Measurements from ENCODE around the gene RAB44.
A peak's percentile ranks its signal among the peaks of the same experiment; 100 is the strongest.

RAB44 gene

GRCh38 chr6:36671687-36672375, 25.8 kb upstream of the RAB44 start:
- no peaks in the 10 kb centered on the region for H3K27me3 ChIP-seq (ENCODE audit: control insufficient read depth, insufficient read depth, low read length)
- H3K36me3 ChIP-seq (ENCODE audit: control insufficient read depth, insufficient read depth, low read length): no peaks in the 10 kb centered on the region
- H3K4me3 ChIP-seq (ENCODE audit: low read depth, low read length): no peak overlapping the region
- no peaks in the 10 kb centered on the region for H3K9me3 ChIP-seq (ENCODE audit: control insufficient read depth, insufficient read depth, low read length)
- no peak overlapping the region for H3K9ac ChIP-seq (ENCODE audit: low read depth, low read length)
- peaks cover 15% of the 10 kb centered on the region for H3K4me1 ChIP-seq (ENCODE audit: control insufficient read depth, insufficient read depth, low read length)

DNA sequence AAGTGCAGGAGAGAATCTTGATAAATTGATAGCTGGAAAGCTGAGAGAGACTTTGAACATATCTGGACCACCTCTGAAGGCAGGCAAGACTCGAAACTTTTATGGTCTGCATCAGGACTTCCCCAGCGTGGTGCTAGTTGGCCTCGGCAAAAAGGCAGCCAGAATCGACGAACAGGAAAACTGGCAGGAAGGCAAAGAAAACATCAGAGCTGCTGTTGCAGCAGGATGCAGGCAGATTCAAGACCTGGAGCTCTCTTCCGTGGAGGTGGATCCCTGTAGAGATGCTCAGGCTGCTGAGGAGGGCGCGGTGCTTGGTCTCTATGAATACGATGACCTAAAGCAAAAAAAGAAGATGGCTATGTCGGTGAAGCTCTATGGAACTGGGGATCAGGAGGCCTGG, 23.7 kb upstream of the RAB44 start:
- H3K4me1 ChIP-seq (ENCODE audit: control insufficient read depth, insufficient read depth, low read length): peaks cover 12% of the 10 kb centered on the region
- peaks cover 3% of the 10 kb centered on the region for H3K36me3 ChIP-seq (ENCODE audit: control insufficient read depth, insufficient read depth, low read length)
- H3K4me3 ChIP-seq (ENCODE audit: low read depth, low read length): no peak overlapping the region
- peaks cover 13% of the 10 kb centered on the region for H3K27me3 ChIP-seq (ENCODE audit: control insufficient read depth, insufficient read depth, low read length)
- H3K9me3 ChIP-seq (ENCODE audit: control insufficient read depth, insufficient read depth, low read length): no peaks in the 10 kb centered on the region
- H3K9ac ChIP-seq (ENCODE audit: low read depth, low read length): no peak overlapping the region

GRCh38 chr6:36674942-36675341, 22.7 kb upstream of the RAB44 start:
- Histone ChIP-seq H3K4me1 (ENCODE audit: control insufficient read depth, insufficient read depth, low read length) (peaks cover 8% of the 10 kb centered on the region), H3K27me3 (ENCODE audit: control insufficient read depth, insufficient read depth, low read length) (peaks cover 21% of the 10 kb centered on the region), H3K9me3 (ENCODE audit: control insufficient read depth, insufficient read depth, low read length) (no peaks in the 10 kb centered on the region), H3K36me3 (ENCODE audit: control insufficient read depth, insufficient read depth, low read length) (peaks cover 3% of the 10 kb centered on the region), H3K9ac (ENCODE audit: low read depth, low read length) (no peak overlapping the region), H3K4me3 (ENCODE audit: low read depth, low read length) (no peak overlapping the region)

DNA sequence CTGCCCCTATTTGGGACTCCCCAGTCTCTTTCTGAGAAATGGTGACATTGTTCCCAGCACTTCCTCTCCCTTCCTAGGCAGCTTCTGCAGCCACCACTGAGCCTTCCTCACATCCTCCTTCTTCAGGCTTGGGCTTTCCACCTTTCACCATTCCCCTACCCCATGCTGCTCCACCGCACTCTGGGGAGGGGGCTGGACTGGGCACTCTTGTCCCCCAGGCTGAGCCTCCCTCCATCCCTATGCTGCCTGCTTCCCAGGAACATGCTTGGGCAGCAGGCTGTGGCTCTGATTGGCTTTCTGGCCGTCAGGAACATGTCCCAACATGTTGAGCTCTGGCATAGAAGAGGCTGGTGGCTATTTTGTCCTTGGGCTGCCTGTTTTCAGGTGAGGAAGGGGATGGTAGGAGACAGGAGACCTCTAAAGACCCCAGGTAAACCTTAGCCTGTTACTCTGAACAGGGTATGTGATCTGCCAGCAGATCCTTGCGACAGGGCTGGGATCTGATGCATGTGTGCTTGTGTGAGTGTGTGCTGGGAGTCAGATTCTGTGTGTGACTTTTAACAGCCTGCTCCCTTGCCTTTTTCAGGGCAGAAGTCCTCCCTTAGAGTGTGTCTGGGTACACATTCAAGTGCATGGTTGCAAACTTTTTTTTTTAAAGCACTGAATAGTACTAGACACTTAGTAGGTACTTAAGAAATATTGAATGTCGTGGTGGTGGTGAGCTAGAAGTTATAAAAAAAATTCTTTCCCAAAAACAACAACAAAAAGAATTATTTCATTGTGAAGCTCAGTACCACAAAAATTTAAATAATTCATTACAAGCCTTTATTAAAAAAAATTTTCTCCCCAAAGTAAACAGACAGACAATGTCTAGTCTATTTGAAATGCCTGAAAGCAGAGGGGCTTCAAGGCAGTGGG, 21.2 kb upstream of the RAB44 start:
- no peaks in the 10 kb centered on the region for H3K9me3 ChIP-seq (ENCODE audit: control insufficient read depth, insufficient read depth, low read length)
- peaks cover 8% of the 10 kb centered on the region for H3K4me1 ChIP-seq (ENCODE audit: control insufficient read depth, insufficient read depth, low read length)
- H3K27me3 ChIP-seq (ENCODE audit: control insufficient read depth, insufficient read depth, low read length): peaks cover 22% of the 10 kb centered on the region
- no peak overlapping the region for H3K4me3 ChIP-seq (ENCODE audit: low read depth, low read length)
- peak overlapping the region; percentile 41 for H3K9ac ChIP-seq (ENCODE audit: low read depth, low read length)
- peaks cover 3% of the 10 kb centered on the region for H3K36me3 ChIP-seq (ENCODE audit: control insufficient read depth, insufficient read depth, low read length)

GRCh38 chr6:36677059-36677749, 20.4 kb upstream of the RAB44 start:
- H3K27me3 ChIP-seq (ENCODE audit: control insufficient read depth, insufficient read depth, low read length): peaks cover 22% of the 10 kb centered on the region
- peaks cover 3% of the 10 kb centered on the region for H3K36me3 ChIP-seq (ENCODE audit: control insufficient read depth, insufficient read depth, low read length)
- H3K9me3 ChIP-seq (ENCODE audit: control insufficient read depth, insufficient read depth, low read length): no peaks in the 10 kb centered on the region
- H3K9ac ChIP-seq (ENCODE audit: low read depth, low read length): no peak overlapping the region
- peaks cover 8% of the 10 kb centered on the region for H3K4me1 ChIP-seq (ENCODE audit: control insufficient read depth, insufficient read depth, low read length)
- H3K4me3 ChIP-seq (ENCODE audit: low read depth, low read length): no peak overlapping the region

DNA sequence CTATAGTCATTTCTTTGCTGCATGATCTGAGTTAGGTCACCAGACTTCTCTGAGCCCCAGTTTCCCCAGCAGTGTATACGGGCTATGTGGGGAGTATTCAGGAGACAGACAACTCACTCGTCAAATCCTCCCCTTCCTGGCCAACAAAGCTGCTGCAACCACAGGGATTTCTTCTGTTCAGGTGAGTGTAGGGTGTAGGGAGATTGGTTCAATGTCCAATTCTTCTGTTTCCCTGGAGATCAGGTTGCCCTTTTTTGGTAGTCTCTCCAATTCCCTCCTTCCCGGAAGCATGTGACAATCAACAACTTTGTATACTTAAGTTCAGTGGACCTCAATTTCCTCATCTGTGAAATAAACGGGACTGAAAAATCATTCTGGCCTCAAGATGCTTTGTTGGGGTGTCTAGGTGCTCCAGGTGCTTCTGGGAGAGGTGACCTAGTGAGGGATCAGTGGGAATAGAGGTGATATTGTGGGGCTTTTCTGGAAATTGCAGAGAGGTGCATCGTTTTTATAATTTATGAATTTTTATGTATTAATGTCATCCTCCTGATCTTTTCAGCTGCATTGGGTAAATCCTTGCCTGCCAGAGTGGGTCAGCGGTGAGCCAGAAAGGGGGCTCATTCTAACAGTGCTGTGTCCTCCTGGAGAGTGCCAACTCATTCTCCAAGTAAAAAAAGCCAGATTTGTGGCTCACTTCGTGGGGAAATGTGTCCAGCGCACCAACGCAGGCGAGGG, 19.7 kb upstream of the RAB44 start:
- no peaks in the 10 kb centered on the region for H3K9me3 ChIP-seq (ENCODE audit: control insufficient read depth, insufficient read depth, low read length)
- H3K4me1 ChIP-seq (ENCODE audit: control insufficient read depth, insufficient read depth, low read length): peaks cover 8% of the 10 kb centered on the region
- H3K4me3 ChIP-seq (ENCODE audit: low read depth, low read length): peak overlapping the region; percentile 82
- peaks cover 3% of the 10 kb centered on the region for H3K36me3 ChIP-seq (ENCODE audit: control insufficient read depth, insufficient read depth, low read length)
- no peak overlapping the region for H3K9ac ChIP-seq (ENCODE audit: low read depth, low read length)
- peaks cover 22% of the 10 kb centered on the region for H3K27me3 ChIP-seq (ENCODE audit: control insufficient read depth, insufficient read depth, low read length)

- Histone ChIP-seq H3K4me3 (ENCODE audit: low read depth, low read length) (peak within 1 kb of the TSS; percentile 82), H3K9me3 (ENCODE audit: control insufficient read depth, insufficient read depth, low read length) (no peaks in the 10 kb centered on the region), H3K36me3 (ENCODE audit: control insufficient read depth, insufficient read depth, low read length) (peaks cover 3% of the 10 kb centered on the region), H3K4me1 (ENCODE audit: control insufficient read depth, insufficient read depth, low read length) (peaks cover 8% of the 10 kb centered on the region), H3K27me3 (ENCODE audit: control insufficient read depth, insufficient read depth, low read length) (peaks cover 22% of the 10 kb centered on the region), H3K9ac (ENCODE audit: low read depth, low read length) (peak within 1 kb of the TSS; percentile 70)
Measured at GRCh38 chr6:36678488-36679042, 19.1 kb upstream of the RAB44 start, which contains the start of gene CDKN1A. TSS of gene CDKN1A (plus strand) at chr6:36678714. CDS start at chr6:36684102, 5,388 bp downstream.

GRCh38 chr6:36679043-36679833, 18.4 kb upstream of the RAB44 start:
- Histone ChIP-seq H3K36me3 (ENCODE audit: control insufficient read depth, insufficient read depth, low read length) (peaks cover 8% of the 10 kb centered on the region), H3K27me3 (ENCODE audit: control insufficient read depth, insufficient read depth, low read length) (peaks cover 22% of the 10 kb centered on the region), H3K9ac (ENCODE audit: low read depth, low read length) (peak overlapping the region; percentile 70), H3K4me1 (ENCODE audit: control insufficient read depth, insufficient read depth, low read length) (peaks cover 8% of the 10 kb centered on the region), H3K4me3 (ENCODE audit: low read depth, low read length) (peak overlapping the region; percentile 82), H3K9me3 (ENCODE audit: control insufficient read depth, insufficient read depth, low read length) (no peaks in the 10 kb centered on the region)

DNA sequence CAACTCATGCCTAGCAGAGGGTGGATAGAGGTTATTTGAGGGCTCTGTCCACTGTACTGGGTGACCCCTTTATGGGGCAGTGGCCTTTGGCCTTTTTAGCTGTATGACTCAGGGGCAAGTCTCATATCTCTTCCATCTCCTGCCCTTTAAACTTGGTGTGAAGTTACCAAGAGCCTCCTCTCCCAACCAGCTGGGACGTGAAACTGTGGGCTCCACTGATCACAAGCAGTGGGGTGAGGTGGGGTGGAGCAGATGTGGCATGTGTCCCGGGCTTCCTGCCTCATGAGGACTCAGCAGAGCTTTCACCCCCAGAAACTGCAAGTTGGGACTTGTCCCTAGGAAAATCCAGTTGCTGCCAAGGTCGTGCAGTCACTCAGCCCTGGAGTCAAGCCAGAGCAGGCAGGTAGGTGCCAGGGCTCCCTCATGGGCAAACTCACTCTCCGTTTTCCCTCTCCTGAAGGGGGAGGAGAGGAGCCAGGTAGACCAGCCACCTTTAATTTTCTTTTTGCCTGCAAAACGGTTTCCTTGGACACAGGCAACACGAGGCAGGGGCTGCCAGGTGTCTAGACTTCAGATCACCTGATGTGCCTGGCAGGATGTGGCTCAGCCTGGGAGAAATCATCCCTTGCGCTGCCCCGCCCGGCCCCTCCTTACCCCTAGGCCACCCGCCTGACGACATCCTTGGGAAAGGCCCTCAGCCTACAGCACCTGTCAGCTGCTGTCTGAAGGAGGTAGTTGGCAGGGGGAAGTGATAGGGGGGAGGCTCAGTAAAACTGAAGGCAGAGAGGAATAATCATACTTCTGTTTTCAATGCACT, 15.1 kb upstream of the RAB44 start:
- Histone ChIP-seq H3K36me3 (ENCODE audit: control insufficient read depth, insufficient read depth, low read length) (peaks cover 13% of the 10 kb centered on the region), H3K4me1 (ENCODE audit: control insufficient read depth, insufficient read depth, low read length) (peaks cover 4% of the 10 kb centered on the region), H3K9ac (ENCODE audit: low read depth, low read length) (peak overlapping the region; percentile 4), H3K9me3 (ENCODE audit: control insufficient read depth, insufficient read depth, low read length) (no peaks in the 10 kb centered on the region), H3K27me3 (ENCODE audit: control insufficient read depth, insufficient read depth, low read length) (peaks cover 19% of the 10 kb centered on the region), H3K4me3 (ENCODE audit: low read depth, low read length) (no peak overlapping the region)

DNA sequence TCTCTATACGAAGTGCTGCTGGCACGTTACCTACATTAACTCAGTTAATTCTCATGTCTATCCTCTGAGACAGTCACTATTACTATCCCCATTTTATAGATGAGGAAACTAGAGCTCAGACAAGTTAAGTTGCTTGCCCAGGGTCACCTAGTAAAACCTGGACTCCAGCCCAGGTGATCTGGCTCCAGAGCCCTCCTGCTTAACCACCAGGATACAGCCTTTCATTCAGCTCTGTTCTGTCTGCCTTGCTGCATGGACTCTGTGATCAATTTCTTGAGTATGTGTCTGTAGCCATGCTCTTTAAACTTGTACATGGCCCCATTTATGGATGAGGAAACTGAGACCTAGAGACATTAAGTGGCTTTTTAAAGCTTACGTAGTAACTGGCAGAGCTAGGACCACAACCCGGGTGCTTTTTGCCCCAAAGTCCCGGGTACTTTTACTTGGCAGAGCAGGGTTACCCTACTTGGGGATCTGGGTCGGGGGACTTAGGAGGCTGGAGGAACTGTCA, 14.4 kb upstream of the RAB44 start:
- H3K4me3 ChIP-seq (ENCODE audit: low read depth, low read length): no peak overlapping the region
- H3K27me3 ChIP-seq (ENCODE audit: control insufficient read depth, insufficient read depth, low read length): peaks cover 13% of the 10 kb centered on the region
- H3K36me3 ChIP-seq (ENCODE audit: control insufficient read depth, insufficient read depth, low read length): peaks cover 13% of the 10 kb centered on the region
- no peaks in the 10 kb centered on the region for H3K9me3 ChIP-seq (ENCODE audit: control insufficient read depth, insufficient read depth, low read length)
- H3K9ac ChIP-seq (ENCODE audit: low read depth, low read length): no peak overlapping the region
- no peaks in the 10 kb centered on the region for H3K4me1 ChIP-seq (ENCODE audit: control insufficient read depth, insufficient read depth, low read length)

Measured in iPS-15b (cell line).